A673 (cell line): ENCODE measurements around the gene NOL8.

Experiments used
- CTCF ChIP-seq: fragments of 300-800, 200-600 bp; sonication (generic); conservative IDR thresholded peaks from 2 replicates; pipeline ENCODE4 v1.5.1; 2017; ENCODE audit warnings: low read depth, mild to moderate bottlenecking, antibody characterized with exemption, low read length, moderate library complexity, mixed read lengths
- EZH2 ChIP-seq: fragments of 200-600 bp; sonication (generic); IDR thresholded peaks from 2 replicates; pipeline ENCODE4 v1.6.1; 2017; ENCODE audit warnings: borderline replicate concordance, low read depth, mild to moderate bottlenecking, mixed read lengths, antibody characterized with exemption, low read length; ENCODE audit not compliant: poor library complexity, severe bottlenecking

- no peak for TF ChIP-seq CTCF
- TF ChIP-seq EZH2, result no peak
These were observed 27.9 kb upstream of the NOL8 start for GRCh38 chr9:92353051-92353450.
